GM13977 (cell line): Measurements from ENCODE around the gene SLC1A3.

Experiments used
- DNase-seq: peaks from one replicate; pipeline ENCODE4 v3.0.0; 2012; ENCODE audit warnings: low spot score
- CTCF ChIP-seq: IDR thresholded peaks from 2 replicates; pipeline ENCODE4 v1.5.1; 2012; ENCODE audit warnings: mild to moderate bottlenecking, control low read depth; ENCODE audit not compliant: insufficient read depth; ENCODE audit errors: extremely low read depth, missing control alignments
- in situ Hi-C: fragments of 300-500 bp; cut with MboI; formaldehyde crosslinking; loops from one replicate; pipeline ENCODE4 v1.12.0; 2022; ENCODE audit warnings: low sequenced_read_pairs, low pct_unique_long_range_greater_than_20kb, mixed read lengths, inconsistent platforms; ENCODE audit not compliant: unreplicated experiment

Gene SLC1A3

DNA sequence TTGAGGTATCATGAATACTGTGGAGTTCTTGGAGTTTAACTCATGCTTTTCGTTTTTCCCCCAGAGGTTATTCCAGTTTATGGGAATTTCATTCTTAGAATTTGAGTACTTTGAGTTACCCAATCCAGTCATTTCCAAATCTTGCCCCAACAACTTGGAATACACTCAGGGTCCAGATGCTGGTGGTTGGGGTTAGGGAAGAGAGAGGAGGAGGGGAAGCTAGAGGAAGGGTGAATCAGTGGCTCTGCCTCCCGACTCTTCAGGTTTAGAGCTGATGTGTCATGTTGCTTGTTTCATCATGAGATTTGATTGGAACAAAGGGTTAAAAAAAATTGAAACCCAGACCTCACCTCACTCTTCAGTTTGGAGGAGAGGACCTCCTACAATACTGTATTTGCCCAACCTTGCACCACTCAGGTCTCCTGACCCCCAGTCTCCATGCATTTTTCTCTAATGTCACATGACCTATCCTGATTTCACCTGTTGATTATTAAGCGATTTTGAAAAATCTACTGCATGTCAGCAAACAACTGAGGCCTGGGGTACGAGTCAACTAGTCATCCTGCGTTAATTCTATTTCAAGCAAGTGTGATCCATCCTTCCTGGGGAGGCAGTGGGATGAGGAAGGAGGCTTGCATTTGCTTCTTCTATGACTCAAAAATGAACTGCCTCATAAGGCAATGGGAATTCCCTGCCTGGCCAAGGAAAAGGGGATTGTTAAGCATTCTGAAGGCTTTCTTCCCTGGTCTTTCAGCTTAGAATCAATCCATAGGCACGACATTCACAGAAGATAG is 6.2 kb upstream of the SLC1A3 start:
- in situ Hi-C loops: no loop called here
- TF ChIP-seq CTCF: no peak
- DNase-seq: no peak

DNA sequence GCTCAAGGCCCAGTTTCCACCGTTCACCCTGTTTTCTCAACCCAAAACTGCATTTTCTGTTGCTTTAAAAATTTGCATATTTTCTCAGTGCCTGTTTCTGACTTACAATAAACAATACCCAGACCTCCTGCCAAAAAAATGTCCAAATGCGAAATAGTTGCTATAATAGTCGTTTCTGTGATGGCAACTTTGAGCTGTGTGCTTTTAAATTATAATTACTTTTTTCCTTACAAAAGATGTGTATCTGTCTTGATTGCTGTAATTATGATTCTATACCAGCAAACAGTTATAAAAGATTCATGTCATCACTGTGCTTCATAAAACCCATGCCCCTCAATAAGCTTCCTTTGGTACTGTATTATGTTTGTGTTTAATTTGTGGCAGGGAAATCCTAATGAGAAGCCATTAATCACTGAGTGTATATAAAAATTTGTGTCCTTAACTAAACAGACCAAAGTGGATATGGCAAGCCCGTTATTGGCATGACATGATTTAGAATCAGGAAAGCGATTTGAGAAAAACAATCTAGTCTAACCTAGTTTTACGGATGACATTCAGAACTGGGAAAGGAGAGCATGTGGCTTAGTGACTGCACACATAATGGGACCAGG is 5.4 kb upstream of the SLC1A3 start:
- DNase-seq: no peak
- in situ Hi-C loops: no loop called here
- no peak for TF ChIP-seq CTCF

DNA sequence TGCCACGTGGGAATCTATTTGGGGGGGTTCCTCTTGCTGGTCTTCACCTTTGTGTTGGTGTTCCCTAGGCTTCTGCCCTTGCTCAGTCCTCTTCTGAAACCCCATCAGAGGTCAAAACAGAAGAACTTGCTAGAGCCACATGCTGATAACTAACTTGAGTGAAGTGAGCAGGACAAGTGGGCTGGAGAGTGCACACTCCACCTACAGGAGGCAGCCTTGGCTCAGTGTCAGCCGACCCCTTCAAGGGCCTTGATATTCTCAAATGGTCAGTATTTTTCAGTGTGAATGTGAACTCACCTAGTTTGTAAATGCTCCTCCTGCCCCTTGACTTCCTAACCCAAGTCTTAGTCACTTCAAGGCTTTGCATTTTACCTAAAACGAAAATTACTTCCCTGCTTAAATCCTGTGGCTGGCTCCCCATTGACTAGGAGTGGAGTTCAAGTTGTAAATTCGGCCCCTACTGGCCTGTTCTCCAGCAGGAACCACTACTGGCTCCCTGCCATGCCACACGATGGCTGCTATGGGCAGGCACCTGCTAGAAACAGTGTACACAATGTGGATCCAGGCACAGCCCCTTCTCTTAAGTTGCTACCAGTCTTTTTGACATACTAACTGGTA is 3.6 kb upstream of the SLC1A3 start:
- DNase-seq: peak; percentile 31
- in situ Hi-C loops: no loop called here
- TF ChIP-seq CTCF: peak; percentile 48

DNA sequence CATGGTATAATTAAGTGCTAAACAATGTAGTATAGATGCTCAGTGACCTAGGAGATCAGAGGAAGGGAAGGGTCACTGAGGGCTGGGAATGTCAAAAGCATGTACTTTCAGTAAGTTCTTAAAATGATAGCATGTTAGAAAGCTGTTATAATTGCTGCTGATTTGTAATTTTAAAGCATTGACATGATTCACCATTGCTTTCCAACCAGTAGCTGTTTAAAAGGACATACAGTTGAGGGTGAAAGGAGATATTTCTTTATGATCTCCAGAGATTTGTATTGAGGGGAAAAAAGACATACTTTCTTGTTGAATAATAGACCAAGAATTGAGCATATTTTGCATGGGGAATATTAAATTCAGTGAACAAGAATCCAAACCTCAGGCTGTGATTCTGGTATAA is 1.2 kb upstream of the SLC1A3 start:
- TF ChIP-seq CTCF: no peak
- in situ Hi-C loops: no loop called here
- no peak for DNase-seq

DNA sequence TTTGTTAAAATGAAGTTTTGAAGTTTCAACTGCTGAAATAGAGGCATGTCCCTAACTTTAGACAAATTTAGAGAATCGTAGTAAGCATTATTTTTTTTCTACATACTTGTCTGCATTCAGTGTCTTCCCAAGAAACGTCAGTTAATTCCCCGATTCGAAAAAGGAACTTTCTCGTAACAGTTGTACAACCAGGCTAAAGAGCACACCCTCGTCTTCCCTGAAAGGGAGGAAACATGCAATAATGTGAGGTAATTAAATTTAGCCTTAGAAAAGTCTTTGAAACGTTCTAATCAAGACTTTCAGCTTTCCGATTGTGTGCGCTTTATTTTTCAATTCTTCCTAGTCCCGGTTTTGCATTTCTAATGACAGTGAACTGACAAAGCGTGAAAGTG is 374 bp upstream of the SLC1A3 start:
- no peak for DNase-seq
- in situ Hi-C loops: no loop called here
- no peak for TF ChIP-seq CTCF

DNA sequence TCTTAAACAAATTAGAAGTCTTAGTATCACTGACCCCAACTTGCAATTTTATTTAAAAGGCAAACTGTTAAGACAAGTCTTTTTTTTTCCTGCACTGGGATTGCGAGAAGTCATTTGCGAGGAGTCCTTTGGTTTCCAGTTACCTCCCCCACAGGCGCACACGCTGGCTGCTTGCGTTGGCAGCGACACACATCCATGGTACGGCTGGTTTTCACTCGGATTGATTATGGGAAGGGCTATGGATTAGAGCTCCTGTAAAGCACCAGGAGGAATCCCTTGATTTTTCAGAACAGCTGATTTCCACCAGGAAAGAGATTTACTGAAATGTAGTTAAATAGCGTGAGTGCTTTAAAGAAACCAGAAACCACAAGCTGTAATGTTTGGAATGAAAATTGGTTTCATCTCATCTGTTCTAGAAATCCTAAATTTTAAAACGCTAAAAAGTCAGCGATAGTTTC is 737 bp downstream of the SLC1A3 start:
- in situ Hi-C loops: no loop called here
- TF ChIP-seq CTCF: no peak
- DNase-seq: no peak
